ENCODE results near the gene CLIC6. TPM values are rescaled to one million over a fixed set of nuclear protein-coding genes. Genes with fewer than 3 reads are reported as not detected.
A peak's percentile ranks its signal among the peaks of the same experiment; 100 is the strongest.

The CLIC6 gene
- polyA plus RNA-seq, 1 experiment: 0.04 TPM

DNA sequence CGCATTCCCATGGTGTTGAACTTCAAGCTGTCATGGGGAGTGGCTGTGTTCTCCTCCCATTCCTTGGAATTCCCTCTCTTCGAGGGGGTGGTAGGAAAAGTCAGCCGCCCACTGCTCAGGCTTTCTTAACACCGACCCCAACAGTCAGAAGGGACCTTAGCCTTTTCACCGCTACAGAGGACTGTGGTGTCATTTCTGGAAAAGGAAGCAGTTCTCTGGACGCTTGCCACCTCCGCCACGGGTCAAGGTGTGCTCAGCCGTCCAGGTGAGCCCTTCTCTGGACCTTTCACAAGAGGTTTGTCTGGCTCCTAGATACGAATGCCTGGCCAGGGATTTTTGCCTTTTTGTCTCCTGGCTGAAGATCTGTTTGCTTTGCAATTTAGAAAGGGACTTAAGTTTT lies 31.8 kb downstream of the CLIC6 start:
- no peak overlapping the region for H3K4me3 ChIP-seq (ENCODE audit: low read depth, low read length)
- POLR2A ChIA-PET: no interaction called here
- CTCF ChIA-PET: interaction anchor here (1.5 kb wide), 2 partner anchors 45 to 146 kb away, joined by 5 to 6 read pairs; no protein-coding TSS in a partner anchor
- H3K36me3 ChIP-seq (ENCODE audit: control insufficient read depth, insufficient read depth, low read length): no peaks in the 10 kb centered on the region
- TF ChIP-seq CTCF (IDR thresholded peaks at IDR 0.05; ENCODE audit: insufficient read depth, low read depth, low read length): no peak
- H3K27me3 ChIP-seq (ENCODE audit: control insufficient read depth, insufficient read depth, low read length): no peaks in the 10 kb centered on the region
- DNase-seq (ENCODE audit: low read depth): no peak

DNA sequence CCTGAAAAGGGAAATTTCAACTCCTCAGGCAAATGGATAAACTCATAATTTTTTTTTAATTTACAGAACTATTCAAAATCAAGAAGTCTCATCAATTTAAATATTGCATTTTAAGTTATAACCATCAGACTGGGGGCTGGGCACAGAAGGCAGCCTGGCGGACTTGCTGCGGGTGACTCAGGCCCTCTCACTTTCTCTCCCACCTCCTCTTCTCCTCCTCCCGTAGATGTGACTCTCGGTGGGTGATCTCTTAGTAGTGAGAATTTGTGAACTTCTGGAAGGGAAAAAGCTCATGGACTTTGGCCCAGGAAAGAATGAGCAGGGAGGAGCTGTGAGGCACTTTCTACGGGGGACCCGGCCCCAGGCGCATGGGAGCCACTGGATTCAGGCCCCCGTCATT lies 32.9 kb downstream of the CLIC6 start:
- H3K36me3 ChIP-seq (ENCODE audit: control insufficient read depth, insufficient read depth, low read length): no peaks in the 10 kb centered on the region
- no peaks in the 10 kb centered on the region for H3K27me3 ChIP-seq (ENCODE audit: control insufficient read depth, insufficient read depth, low read length)
- no peak overlapping the region for H3K4me3 ChIP-seq (ENCODE audit: low read depth, low read length)
- TF ChIP-seq CTCF (IDR thresholded peaks at IDR 0.05; ENCODE audit: insufficient read depth, low read depth, low read length): no peak
- DNase-seq (ENCODE audit: low read depth): no peak
- ChIA-PET POLR2A (no interaction called here), CTCF (interaction anchor here (0.6 to 1.6 kb wide), 5 partner anchors 8 to 107 kb away, joined by 3 to 6 read pairs (median 3); no protein-coding TSS in a partner anchor)

- Histone ChIP-seq H3K27me3 (ENCODE audit: control insufficient read depth, insufficient read depth, low read length) (no peaks in the 10 kb centered on the region), H3K4me3 (ENCODE audit: low read depth, low read length) (no peak overlapping the region), H3K36me3 (ENCODE audit: control insufficient read depth, insufficient read depth, low read length) (no peaks in the 10 kb centered on the region)
- CTCF ChIA-PET: interaction anchor here (1.2 to 1.6 kb wide), 2 partner anchors 9 to 106 kb away, joined by 3 to 6 read pairs; no protein-coding TSS in a partner anchor
- TF ChIP-seq CTCF (IDR thresholded peaks at IDR 0.05; ENCODE audit: insufficient read depth, low read depth, low read length): 0 out of 2 replicates have a peak, but pooled peaks have one; percentile 10
- POLR2A ChIA-PET: no interaction called here
- DNase-seq (ENCODE audit: low read depth): peak; percentile 97
Observed at GRCh38 chr21:34702341-34703170, 33.8 kb downstream of the CLIC6 start.

DNA sequence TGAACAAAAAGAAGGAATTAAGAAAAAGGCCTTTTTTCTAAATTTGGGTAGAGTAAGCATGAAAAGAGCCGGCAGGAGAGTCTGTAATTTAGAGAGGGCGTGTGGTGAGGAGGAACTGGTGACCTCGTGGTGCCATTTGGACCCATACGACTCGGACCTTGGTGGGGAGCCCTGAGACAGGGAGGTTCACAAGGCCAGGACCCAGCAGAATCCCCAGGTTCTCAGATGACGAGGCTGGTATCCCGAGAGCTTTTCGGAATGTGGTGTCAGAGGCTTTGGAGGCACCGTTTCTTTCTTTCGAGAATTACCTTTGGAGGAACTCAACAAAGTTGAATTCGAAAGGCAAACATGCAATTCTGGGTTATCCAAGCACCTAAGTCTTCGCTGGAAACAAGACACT lies 34.8 kb downstream of the CLIC6 start:
- CTCF ChIA-PET: no interaction called here
- POLR2A ChIA-PET: no interaction called here
- no peaks in the 10 kb centered on the region; the same call in 1 of the 2 replicates for H3K27me3 ChIP-seq (ENCODE audit: control insufficient read depth, insufficient read depth, low read length)
- no peak overlapping the region for H3K4me3 ChIP-seq (ENCODE audit: low read depth, low read length)
- TF ChIP-seq CTCF (IDR thresholded peaks at IDR 0.05; ENCODE audit: insufficient read depth, low read depth, low read length): no peak
- no peaks in the 10 kb centered on the region for H3K36me3 ChIP-seq (ENCODE audit: control insufficient read depth, insufficient read depth, low read length)
- no peak for DNase-seq (ENCODE audit: low read depth)

DNA sequence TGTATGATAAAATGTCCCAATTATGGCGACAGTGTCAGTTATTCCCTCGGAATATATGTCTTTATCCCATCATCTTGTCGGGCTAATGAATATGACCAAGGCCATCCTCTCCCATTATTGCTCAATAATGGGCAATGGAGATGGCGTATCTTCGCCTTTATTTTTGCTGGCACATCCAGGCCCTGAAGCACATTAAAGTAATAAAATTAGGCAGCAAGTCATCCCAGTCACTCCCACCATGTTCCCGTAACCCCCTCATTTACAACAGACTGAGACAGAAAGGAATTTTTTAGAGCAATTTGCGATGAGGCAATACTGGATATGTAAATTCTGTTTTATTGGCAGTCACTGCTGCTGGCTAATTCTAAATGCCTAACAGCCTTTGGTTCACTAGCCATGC lies 35.3 kb downstream of the CLIC6 start:
- Histone ChIP-seq H3K36me3 (ENCODE audit: control insufficient read depth, insufficient read depth, low read length) (no peaks in the 10 kb centered on the region), H3K27me3 (ENCODE audit: control insufficient read depth, insufficient read depth, low read length) (no peaks in the 10 kb centered on the region; the same call in 1 of the 2 replicates), H3K4me3 (ENCODE audit: low read depth, low read length) (no peak overlapping the region)
- DNase-seq (ENCODE audit: low read depth): peak; percentile 88
- ChIA-PET CTCF (interaction anchor here (1.2 kb wide), 1 partner anchor 15 kb away, joined by 3 read pairs; no protein-coding TSS in a partner anchor), POLR2A (no interaction called here)
- TF ChIP-seq CTCF (IDR thresholded peaks at IDR 0.05; ENCODE audit: insufficient read depth, low read depth, low read length): no peak

Measured in BJ (cell line).